Measurements from ENCODE around the gene MYRF. TPM values are rescaled to one million over a fixed set of nuclear protein-coding genes. Genes with fewer than 3 reads are reported as not detected.

The MYRF gene
- total RNA-seq, 4 donors from 2014 or later: 0.24 to 2.8 (median 0.83) TPM

- WGBS: 45% methylated on average over 16 of the region's 23 CpGs
- peaks cover 51% of the 10 kb centered on the region for H3K27me3 ChIP-seq
- H3K9me3 ChIP-seq: no peaks in the 10 kb centered on the region
- TF ChIP-seq EP300 (IDR thresholded peaks at IDR 0.05) (no peak), CTCF (IDR thresholded peaks at IDR 0.05) (no peak), POLR2A (IDR thresholded peaks at IDR 0.05) (no peak), POLR2AphosphoS5 (IDR thresholded peaks at IDR 0.05) (no peak)
- no peak overlapping the region for H3K4me3 ChIP-seq
- H3K4me1 ChIP-seq: no peaks in the 10 kb centered on the region
- no peak overlapping the region for H3K27ac ChIP-seq
- no peaks in the 10 kb centered on the region for H3K36me3 ChIP-seq
- DNase-seq (ENCODE audit: low spot score in 2 of 2): no peak
Measured at GRCh38 chr11:61763930-61764605, 11.6 kb downstream of the MYRF start.

- TF ChIP-seq POLR2AphosphoS5 (IDR thresholded peaks at IDR 0.05) (no peak), CTCF (IDR thresholded peaks at IDR 0.05) (no peak)
- no peak overlapping the region for H3K27ac ChIP-seq
Measured at GRCh38 chr11:61764606-61765260, 12.3 kb downstream of the MYRF start.

GRCh38 chr11:61765550-61766253 lies 13.3 kb downstream of the MYRF start:
- no peak for DNase-seq (ENCODE audit: low spot score in 2 of 2)
- Histone ChIP-seq H3K27ac (no peak overlapping the region), H3K36me3 (no peaks in the 10 kb centered on the region), H3K9me3 (no peaks in the 10 kb centered on the region), H3K4me1 (no peaks in the 10 kb centered on the region), H3K27me3 (peaks cover 41% of the 10 kb centered on the region), H3K4me3 (no peak overlapping the region)
- WGBS: 83% methylated on average over 16 of the region's 26 CpGs
- TF ChIP-seq POLR2A (IDR thresholded peaks at IDR 0.05): no peak
- TF ChIP-seq POLR2AphosphoS5 (IDR thresholded peaks at IDR 0.05): no peak
- no peak for TF ChIP-seq CTCF (IDR thresholded peaks at IDR 0.05)
- TF ChIP-seq EP300 (IDR thresholded peaks at IDR 0.05): no peak

More at GRCh38 chr11:61764606-61765260, 12.3 kb downstream of the MYRF start:
- no peak for DNase-seq (ENCODE audit: low spot score in 2 of 2)
- H3K27me3 ChIP-seq: peaks cover 51% of the 10 kb centered on the region
- H3K9me3 ChIP-seq: no peaks in the 10 kb centered on the region
- no peaks in the 10 kb centered on the region for H3K36me3 ChIP-seq
- no peaks in the 10 kb centered on the region for H3K4me1 ChIP-seq
- 70% methylated on average over 9 of the region's 22 CpGs for whole genome bisulfite sequencing
- no peak overlapping the region for H3K4me3 ChIP-seq

GRCh38 chr11:61766353-61766841 lies 14.0 kb downstream of the MYRF start:
- Histone ChIP-seq H3K9me3 (no peaks in the 10 kb centered on the region), H3K4me1 (no peaks in the 10 kb centered on the region), H3K27me3 (peaks cover 34% of the 10 kb centered on the region), H3K4me3 (no peak overlapping the region), H3K27ac (no peak overlapping the region), H3K36me3 (no peaks in the 10 kb centered on the region)
- DNase-seq (ENCODE audit: low spot score in 2 of 2): no peak
- TF ChIP-seq EP300 (IDR thresholded peaks at IDR 0.05) (no peak), POLR2AphosphoS5 (IDR thresholded peaks at IDR 0.05) (no peak), CTCF (IDR thresholded peaks at IDR 0.05) (no peak), POLR2A (IDR thresholded peaks at IDR 0.05) (no peak)
- 77% methylated on average over 8 of the region's 13 CpGs for WGBS
